Panc1 (cell line): ENCODE data around the gene CADPS2. TPM values are rescaled to one million over a fixed set of nuclear protein-coding genes. Genes with fewer than 3 reads are reported as not detected.

Experiments
- ATAC-seq: fragments of 200-7000 bp; cut with Tn5 transposase; 2 replicates; pipeline ENCODE4 v1.9.1; 2020; ENCODE audit warnings: mild to moderate bottlenecking, moderate library complexity
- BruUV-seq: library from RNA; stranded (reverse); fragments of 400-500 nt; replicated peaks from 2 replicates; lab custom pipeline; 2021; lab: Mats Ljungman, UMichigan
- CTCF ChIA-PET: fragments of 300-600 bp; sonication (Branson Sonifier 250); formaldehyde crosslinking; loops from one replicate; lab custom pipeline; 2022; ENCODE audit warnings: antibody characterized with exemption; lab: Charles Lee
- POLR2A ChIA-PET: fragments of 300-600 bp; sonication (Branson Sonifier 250); formaldehyde crosslinking; loops from one replicate; lab custom pipeline; 2022; ENCODE audit warnings: antibody characterized with exemption; lab: Charles Lee
- DNase-seq: peaks from one replicate; pipeline ENCODE4 v3.0.0-alpha.2; 2010; ENCODE audit warnings: low read depth, low spot score
- H3K27ac ChIP-seq: 2 replicates; pipeline ENCODE4 v1.5.1; 2011; ENCODE audit warnings: mild to moderate bottlenecking, low read length, inconsistent platforms
- H3K27me3 ChIP-seq: fragments of 200-500 bp; sonication (Bioruptor generic); 2 replicates; pipeline ENCODE4 v1.6.0; 2014; ENCODE audit warnings: low read length, inconsistent platforms; ENCODE audit not compliant: control insufficient read depth, insufficient read depth
- H3K36me3 ChIP-seq: fragments of 200-500 bp; sonication (Bioruptor generic); 2 replicates; pipeline ENCODE4 v1.5.1; 2014; ENCODE audit warnings: inconsistent platforms, mild to moderate bottlenecking, low read length, moderate library complexity; ENCODE audit not compliant: control insufficient read depth, insufficient read depth
- H3K4me1 ChIP-seq: 2 replicates; pipeline ENCODE4 v1.5.1; 2011; ENCODE audit warnings: inconsistent platforms, mild to moderate bottlenecking, low read length, moderate library complexity; ENCODE audit not compliant: control insufficient read depth, insufficient read depth
- H3K4me3 ChIP-seq, 2 experiments: 2 replicates each; pipeline ENCODE4 v1.5.1; 2011 to 2012; ENCODE audit warnings: low read depth in 2 of 2, low read length in 2 of 2, mild to moderate bottlenecking in 2 of 2, inconsistent platforms in 1 of 2, moderate library complexity in 1 of 2
- H3K9me3 ChIP-seq: fragments of 200-500 bp; sonication (Bioruptor generic); 2 replicates; pipeline ENCODE4 v1.5.1; 2014; ENCODE audit warnings: low read depth, mild to moderate bottlenecking, inconsistent platforms, low read length, moderate library complexity; ENCODE audit not compliant: control insufficient read depth, insufficient read depth
- POLR2AphosphoS5 ChIP-seq: IDR thresholded peaks from 2 replicates; pipeline ENCODE4 v1.6.1; 2012; ENCODE audit warnings: mild to moderate bottlenecking, low read depth, low read length, moderate library complexity
- SIN3A ChIP-seq: IDR thresholded peaks from 2 replicates; pipeline ENCODE4 v1.6.1; 2012; ENCODE audit warnings: low read depth, mild to moderate bottlenecking, low read length, moderate library complexity, borderline replicate concordance; ENCODE audit not compliant: insufficient read depth
- TCF7L2 ChIP-seq: IDR thresholded peaks from 2 replicates; pipeline ENCODE4 v1.6.1; 2011; ENCODE audit warnings: mild to moderate bottlenecking, low read depth, low read length, inconsistent platforms
- in situ Hi-C: cut with HindIII; loops from 2 replicates; pipeline ENCODE4 v1.10.0; 2016; ENCODE audit warnings: low sequenced_read_pairs, low pct_unique_long_range_greater_than_20kb
- intact Hi-C: fragments of 100-400 bp; cut with micrococcal nuclease; formaldehyde crosslinking; loops from one replicate; pipeline ENCODE4 v1.10.0; 2022; ENCODE audit not compliant: unreplicated experiment
- total RNA-seq: library from RNA; stranded (reverse); gene quantifications from one replicate; pipeline ENCODE4 v1.2.1, GENCODE V29; 2021; ENCODE audit not compliant: unreplicated experiment
- TF ChIP-seq, protein P1 (sequence below), 2 experiments: IDR thresholded peaks; 2 replicates each; pipeline ENCODE4 v1.6.1; 2011 to 2012; ENCODE audit warnings: low read depth in 2 of 2, control low read depth in 1 of 2, low read length in 1 of 2, mild to moderate bottlenecking in 1 of 2, moderate library complexity in 1 of 2; ENCODE audit not compliant: insufficient read depth in 1 of 2
- TF ChIP-seq, protein P2 (sequence below): fragments of 450-650 bp; IDR thresholded peaks from 2 replicates; pipeline ENCODE4 v1.5.1; 2017; ENCODE audit warnings: mild to moderate bottlenecking

CADPS2 gene
- total RNA-seq, 1 experiment from 2014 or later = 1.6 TPM

DNA sequence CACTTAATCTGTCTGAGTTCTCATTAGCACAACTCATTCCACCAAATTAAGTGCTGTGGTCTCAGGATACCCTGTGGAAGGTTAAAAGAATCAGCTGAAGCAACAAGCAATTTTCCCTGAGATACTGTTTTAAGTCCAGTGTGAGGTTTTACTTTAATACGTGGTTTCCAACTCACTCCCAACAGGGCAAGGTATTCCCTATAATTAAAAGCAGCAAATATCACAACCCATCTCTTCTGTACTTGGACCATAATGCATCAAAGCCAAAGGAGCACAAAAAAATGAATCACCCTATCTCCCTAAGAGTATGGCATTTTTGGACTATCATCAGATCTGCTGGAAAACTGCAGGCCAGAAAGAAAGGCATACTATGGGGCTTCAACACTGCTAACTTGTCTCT lies 4.9 kb downstream of the CADPS2 start:
- in situ Hi-C loops = no loop called here
- intact Hi-C loops = no loop called here
- Histone ChIP-seq H3K36me3 (no peaks in the 10 kb centered on the region; the same call in 1 of the 2 replicates), H3K9me3 (no peaks in the 10 kb centered on the region), H3K4me1 (no peaks in the 10 kb centered on the region), H3K27me3 (peaks cover 17% of the 10 kb centered on the region), H3K4me3 (no peak overlapping the region), H3K27ac (no peak overlapping the region)
- TF ChIP-seq TCF7L2 = no peak
- TF ChIP-seq POLR2AphosphoS5 = no peak
- TF ChIP-seq, protein P1, sequence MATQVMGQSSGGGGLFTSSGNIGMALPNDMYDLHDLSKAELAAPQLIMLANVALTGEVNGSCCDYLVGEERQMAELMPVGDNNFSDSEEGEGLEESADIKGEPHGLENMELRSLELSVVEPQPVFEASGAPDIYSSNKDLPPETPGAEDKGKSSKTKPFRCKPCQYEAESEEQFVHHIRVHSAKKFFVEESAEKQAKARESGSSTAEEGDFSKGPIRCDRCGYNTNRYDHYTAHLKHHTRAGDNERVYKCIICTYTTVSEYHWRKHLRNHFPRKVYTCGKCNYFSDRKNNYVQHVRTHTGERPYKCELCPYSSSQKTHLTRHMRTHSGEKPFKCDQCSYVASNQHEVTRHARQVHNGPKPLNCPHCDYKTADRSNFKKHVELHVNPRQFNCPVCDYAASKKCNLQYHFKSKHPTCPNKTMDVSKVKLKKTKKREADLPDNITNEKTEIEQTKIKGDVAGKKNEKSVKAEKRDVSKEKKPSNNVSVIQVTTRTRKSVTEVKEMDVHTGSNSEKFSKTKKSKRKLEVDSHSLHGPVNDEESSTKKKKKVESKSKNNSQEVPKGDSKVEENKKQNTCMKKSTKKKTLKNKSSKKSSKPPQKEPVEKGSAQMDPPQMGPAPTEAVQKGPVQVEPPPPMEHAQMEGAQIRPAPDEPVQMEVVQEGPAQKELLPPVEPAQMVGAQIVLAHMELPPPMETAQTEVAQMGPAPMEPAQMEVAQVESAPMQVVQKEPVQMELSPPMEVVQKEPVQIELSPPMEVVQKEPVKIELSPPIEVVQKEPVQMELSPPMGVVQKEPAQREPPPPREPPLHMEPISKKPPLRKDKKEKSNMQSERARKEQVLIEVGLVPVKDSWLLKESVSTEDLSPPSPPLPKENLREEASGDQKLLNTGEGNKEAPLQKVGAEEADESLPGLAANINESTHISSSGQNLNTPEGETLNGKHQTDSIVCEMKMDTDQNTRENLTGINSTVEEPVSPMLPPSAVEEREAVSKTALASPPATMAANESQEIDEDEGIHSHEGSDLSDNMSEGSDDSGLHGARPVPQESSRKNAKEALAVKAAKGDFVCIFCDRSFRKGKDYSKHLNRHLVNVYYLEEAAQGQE (IDR thresholded peaks at IDR 0.05; ENCODE audit: insufficient read depth in 1 of 2, low read depth in 2 of 2, low read length in 1 of 2) = no peak
- TF ChIP-seq, protein P2, sequence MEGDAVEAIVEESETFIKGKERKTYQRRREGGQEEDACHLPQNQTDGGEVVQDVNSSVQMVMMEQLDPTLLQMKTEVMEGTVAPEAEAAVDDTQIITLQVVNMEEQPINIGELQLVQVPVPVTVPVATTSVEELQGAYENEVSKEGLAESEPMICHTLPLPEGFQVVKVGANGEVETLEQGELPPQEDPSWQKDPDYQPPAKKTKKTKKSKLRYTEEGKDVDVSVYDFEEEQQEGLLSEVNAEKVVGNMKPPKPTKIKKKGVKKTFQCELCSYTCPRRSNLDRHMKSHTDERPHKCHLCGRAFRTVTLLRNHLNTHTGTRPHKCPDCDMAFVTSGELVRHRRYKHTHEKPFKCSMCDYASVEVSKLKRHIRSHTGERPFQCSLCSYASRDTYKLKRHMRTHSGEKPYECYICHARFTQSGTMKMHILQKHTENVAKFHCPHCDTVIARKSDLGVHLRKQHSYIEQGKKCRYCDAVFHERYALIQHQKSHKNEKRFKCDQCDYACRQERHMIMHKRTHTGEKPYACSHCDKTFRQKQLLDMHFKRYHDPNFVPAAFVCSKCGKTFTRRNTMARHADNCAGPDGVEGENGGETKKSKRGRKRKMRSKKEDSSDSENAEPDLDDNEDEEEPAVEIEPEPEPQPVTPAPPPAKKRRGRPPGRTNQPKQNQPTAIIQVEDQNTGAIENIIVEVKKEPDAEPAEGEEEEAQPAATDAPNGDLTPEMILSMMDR = no peak
- TF ChIP-seq SIN3A = no peak
- BruUV-seq = no TSS peak
- ChIA-PET POLR2A (no interaction called here), CTCF (no interaction called here)
- DNase-seq (no peak), ATAC-seq (no peak)

DNA sequence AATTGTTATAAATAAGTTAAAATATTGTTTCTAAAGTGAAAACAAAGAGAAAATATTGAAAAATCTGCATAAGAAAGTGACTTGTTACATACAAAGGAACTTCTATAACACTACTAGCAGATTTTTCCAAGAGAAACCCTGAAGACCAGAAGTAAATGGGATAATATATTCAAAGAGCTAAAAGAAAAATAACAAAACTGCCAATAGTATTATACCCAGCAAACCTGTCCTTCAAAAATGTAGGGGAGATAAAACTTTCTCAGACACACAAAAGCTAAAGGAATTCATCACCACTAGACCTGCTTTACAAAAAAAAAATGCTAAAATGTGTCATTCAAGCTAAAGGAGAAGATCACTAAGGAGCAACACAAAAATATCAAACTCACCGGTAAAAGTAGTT lies 17.0 kb downstream of the CADPS2 start:
- DNase-seq (no peak), ATAC-seq (no peak)
- no peak overlapping the region for H3K4me3 ChIP-seq
- H3K4me1 ChIP-seq = no peaks in the 10 kb centered on the region
- H3K9me3 ChIP-seq = peaks cover 12% of the 10 kb centered on the region
- H3K36me3 ChIP-seq = no peaks in the 10 kb centered on the region
- in situ Hi-C loops = no loop called here
- ChIA-PET CTCF (no interaction called here), POLR2A (interaction anchor here (0.8 kb wide), 1 partner anchor 76 kb away, joined by 3 read pairs; no protein-coding TSS in a partner anchor)
- no peaks in the 10 kb centered on the region for H3K27me3 ChIP-seq
- BruUV-seq = no TSS peak
- TF ChIP-seq, protein P2 = no peak
- TF ChIP-seq, protein P1 (IDR thresholded peaks at IDR 0.05; ENCODE audit: insufficient read depth in 1 of 2, low read depth in 2 of 2, low read length in 1 of 2) = no peak
- no peak for TF ChIP-seq TCF7L2
- no peak for TF ChIP-seq SIN3A
- no peak for TF ChIP-seq POLR2AphosphoS5
- intact Hi-C loops = no loop called here
- no peak overlapping the region for H3K27ac ChIP-seq
